Limb (tissue), 2 donors: ENCODE measurements around the gene ACKR3.

ENCODE experiments used
- DNase-seq, 2 donors: peaks; one replicate each; pipeline ENCODE4 v3.0.0-alpha.2; 2016; ENCODE audit errors: extremely low spot score in 2 of 2

The ACKR3 gene

DNA sequence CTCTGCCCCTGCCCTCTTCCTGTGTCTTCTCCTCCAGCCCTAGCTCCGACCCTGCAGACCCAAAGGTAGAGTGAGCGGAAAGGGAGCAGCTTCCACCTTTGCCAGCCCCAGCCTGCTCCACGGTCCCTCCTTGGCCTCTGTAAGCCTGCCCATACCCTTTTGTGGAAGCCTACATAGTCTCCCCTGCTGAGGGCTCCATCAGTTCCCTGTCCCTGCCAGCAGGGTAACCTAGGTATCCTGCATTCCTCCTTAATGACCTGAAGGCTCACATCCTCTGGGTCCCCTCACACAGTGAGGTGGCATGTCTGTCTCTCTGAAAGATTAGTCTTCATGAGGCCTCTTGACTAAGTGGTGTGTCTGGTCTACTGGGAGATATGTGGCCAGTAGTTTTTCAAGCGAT, 20.5 kb upstream of the ACKR3 start:
- DNase-seq, result no peak

DNA sequence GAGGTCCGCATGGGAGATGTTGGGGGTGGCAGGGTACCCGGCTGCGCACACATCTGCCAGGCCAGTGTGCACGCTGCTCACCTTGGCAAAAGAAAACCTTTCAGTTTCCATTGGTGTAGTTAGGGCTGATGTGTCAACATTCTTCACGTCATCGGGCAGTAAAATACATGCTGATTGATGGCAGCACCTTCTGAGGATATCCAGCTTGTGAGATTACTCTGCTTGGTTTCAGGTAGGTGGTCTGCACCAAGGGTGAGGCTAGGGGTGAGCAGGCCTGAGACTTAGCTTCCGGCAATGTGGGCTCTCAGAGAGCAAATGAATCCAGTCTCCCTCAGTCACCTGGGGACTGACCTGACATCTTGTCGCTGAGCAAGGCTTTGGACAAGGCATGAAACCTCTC, 19.3 kb upstream of the ACKR3 start:
- no peak for DNase-seq

DNA sequence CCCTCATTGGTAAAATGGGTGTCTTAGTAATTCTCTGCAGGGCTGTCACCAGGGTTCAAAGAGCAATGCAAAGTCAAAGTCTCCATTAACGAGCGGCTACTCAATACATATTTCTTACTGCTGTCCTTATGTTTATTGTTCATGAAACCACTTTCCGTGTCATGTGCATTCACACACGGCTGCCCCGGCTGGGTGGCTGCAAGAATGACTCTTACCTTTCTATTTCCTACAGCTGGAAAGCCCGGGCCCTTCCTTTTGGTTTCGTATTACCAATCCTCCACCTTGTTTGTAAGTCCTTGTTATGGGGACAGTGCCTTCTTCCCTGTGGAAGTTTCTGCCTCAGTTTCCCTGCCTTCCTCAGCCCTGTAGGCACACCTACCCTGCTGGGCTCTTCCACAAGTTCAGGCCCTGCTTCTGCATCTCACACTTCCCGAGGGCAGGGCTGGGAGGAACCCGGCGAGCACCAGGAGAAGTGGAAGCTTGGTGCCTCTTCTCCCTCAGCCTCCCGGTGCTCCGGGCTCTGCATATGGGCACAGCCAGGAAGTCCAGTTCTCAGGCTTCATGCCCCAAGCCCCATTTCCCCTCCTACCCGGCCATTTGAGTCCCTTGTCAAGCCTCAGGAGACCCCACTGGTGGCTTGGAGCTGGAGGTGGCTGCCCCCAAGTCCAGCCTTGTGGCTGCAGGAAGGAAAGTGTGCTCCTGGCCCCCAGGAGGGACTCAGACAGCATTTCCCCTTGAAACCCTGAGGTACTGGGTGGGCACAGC, 18.7 kb upstream of the ACKR3 start:
- DNase-seq, result no peak

DNA sequence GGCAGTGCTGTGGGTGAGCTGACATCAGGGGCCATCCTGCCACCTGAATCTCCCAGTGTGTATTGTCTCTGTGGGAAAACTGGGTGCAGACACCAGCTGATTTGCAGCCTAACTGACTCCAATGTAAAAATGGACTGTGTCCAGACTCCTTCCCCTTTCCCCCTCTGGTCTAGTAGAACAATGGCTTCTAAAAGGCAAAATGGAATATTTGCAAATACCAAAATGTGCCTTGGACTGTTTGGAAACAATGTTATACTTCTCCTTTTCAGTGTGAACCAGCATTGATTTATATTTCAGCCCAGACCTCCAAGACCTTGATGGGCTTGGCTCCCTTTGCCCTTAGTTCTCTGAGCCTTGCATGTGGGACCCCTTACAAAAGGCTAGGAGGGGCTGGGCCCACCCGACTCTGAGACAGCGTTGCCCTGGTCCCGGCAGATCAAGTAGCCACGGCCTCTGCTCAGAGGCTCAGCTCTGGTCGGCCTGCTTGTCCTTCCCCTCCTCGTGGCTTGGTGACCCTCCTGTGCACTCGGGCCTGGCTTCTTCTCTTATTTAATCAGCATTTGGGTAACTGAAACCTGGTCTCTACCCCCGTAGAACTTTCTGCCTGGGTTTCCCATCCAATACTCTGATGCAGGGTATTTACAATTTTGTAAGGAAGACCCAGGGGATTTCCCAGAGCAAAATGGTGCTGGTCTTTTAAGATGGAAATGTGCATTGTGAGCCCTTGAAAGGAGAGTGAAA, 18.0 kb upstream of the ACKR3 start:
- DNase-seq, result no peak

DNA sequence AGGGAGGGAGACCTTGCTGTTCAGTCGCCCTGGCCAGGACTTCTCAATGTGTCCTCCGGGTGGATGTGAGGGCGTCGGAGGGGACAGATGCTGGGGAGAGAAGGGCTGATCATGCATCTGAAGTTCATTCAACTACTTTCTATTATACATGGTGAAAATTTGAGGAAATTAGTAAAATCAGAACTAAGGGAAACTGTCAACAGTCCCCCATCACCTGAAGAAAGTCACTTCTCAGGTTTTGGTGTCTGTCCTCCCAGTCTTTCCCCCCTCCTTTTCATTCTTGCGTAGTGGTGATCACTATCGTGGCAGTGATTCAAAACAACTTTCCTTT, 17.4 kb upstream of the ACKR3 start:
- no peak for DNase-seq

DNA sequence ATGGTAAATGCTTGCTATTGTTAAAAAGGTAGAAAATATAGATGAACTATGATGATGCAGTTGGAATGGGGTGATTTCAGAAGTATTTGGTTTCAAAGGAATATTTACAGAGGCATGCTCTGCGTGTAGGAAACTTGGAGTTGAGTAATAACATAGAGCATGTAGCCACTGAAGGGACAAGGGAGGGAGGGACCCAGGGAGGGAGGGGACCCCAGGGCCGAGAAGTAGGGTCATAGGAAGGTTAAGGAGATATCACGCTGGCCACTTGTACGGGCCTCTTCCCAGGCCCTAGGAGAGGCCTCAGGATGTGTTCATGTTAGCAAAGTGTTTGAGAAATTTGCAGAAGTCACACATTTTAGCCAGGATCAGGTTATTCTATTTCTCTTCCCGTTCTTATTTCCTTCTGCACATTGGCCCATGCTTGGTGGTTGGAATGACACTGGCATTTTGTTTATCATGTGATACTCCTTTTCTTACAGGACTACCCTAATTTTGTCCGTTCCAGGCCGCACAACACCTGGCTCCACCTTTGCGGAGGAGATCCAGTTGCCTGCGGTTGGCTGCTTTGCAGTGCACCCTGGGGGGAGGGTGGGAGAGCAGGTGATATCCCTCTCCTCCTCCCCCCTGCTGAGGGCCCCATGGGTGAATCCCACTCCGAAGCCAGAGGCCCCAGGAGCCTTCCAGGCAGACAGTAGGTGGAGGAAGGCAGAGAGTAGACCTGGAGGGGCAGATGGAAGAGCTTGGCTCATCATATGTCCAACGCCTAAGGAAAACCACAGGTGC, 16.9 kb upstream of the ACKR3 start:
- DNase-seq, result no peak

DNA sequence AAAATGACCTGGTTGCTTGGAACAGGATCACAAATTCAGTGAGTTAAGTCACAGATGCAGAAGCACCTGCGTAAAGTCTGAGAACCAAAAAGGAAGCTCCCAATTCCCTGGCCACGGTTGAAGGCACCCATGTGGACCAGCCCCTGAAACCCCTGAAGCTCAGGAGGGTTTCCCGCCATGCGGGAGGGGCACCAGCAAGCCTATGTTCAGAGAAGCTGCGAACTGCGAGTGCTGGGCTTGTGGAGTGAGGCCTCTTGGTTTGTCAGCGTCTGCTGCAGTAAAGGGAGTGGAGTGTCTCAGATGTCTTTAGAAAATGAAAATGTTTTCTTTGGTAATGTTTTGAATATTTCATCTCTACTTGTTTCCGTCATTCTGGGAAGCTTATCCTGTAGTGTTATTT, 16.1 kb upstream of the ACKR3 start:
- no peak for DNase-seq

DNA sequence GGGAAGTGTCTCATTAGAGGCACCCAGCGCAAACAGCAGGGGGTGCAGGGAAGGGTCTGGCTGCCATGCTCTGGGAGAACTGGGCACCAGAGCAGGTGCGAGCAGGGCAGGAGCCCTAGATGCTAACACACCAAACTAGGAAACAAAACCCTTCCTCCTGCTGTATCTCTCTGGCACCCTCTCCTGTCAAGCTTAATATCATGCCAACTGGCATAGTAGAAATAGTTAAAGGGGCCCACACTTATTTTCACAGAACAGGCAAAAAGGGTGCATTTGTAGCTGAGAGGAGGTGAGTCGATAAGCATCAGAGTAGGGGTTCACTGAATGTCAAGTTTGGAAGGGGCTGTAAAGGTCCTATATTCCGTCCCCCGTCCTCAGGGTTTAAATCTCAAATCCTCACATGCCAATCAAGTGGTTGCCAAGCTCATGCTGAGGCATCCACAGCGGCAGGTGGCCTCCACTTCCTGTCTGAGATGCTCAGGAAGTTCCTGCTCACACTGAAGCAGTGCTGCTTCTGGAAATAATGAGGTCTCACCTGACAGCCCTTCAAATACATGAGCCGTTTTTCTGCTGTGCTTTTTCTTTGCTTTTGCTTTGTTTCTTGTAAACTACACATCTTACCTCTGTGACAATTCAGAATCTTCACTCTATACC, 14.9 kb upstream of the ACKR3 start:
- DNase-seq, result no peak

DNA sequence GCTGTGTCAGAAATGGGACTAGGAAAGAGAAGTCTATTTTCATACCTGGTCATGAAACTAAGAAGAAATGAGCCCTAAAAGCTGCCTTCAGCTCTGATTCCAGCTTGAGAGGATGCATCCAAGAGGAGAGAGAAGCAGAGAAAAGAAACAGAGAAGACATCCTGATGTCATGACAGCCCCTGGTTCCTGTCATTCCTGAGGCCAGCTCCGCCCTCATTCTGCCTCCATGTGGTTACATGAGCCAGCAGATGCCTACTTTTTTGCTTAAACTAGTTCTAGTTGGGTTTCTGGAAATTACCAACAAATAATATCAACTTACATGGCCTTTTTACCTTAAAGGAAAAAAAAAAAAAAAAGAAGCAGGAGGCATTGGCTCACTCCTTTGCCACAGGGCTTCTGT, 14.1 kb upstream of the ACKR3 start:
- no peak for DNase-seq

DNA sequence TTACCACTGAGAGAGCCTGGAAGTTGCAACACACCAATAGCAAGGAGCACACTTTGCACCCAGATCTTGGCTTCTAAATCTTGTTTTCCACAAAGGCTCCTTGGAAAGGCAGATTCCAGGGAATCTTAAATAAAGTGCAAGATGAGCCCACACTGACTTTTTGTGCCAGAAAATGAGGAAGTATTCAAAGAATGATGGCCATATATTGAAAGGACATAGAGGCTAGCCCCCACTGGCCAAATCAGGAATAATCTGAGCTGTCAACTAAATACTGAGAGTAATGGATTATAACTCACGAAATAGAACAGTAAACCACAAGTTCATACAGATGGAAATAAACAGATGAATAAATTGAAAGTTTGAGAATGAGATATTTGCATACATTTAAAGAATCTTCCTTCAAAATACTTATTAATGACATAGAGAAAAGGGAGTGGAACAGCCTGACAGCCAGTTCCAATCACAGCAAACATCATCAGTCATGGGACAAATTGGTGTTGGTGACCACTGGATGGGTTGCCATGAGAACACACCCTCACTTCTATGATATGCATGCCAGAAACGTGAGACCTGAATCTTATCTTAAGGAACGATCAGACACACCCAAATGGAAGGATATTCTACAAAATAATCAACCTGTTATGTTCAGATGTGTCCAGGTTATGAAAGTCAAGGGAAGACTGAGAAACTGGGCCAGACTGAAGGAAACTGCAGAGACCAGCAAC, 12.2 kb upstream of the ACKR3 start:
- no peak for DNase-seq

DNA sequence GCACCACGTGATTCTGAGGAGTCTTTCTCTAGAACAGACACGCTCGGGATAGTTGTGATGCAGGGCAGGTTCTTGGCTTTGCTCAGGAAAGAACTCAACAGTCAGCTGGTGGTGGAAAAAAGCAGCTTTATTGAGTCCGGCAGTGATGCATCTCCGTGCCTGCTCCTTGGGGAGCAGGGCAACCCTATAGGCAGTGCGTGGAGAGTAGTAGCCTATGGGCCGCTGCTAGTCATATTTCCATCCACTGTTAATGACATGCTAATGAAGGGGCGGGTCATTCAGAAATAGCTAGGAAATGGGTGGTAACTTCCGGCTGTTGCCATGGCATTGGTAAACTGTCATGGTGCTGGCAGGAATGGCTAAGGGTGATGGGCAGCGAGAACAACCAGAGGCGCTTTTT, 11.6 kb upstream of the ACKR3 start:
- peak in 1 of 2 donors; percentile 16 for DNase-seq

DNA sequence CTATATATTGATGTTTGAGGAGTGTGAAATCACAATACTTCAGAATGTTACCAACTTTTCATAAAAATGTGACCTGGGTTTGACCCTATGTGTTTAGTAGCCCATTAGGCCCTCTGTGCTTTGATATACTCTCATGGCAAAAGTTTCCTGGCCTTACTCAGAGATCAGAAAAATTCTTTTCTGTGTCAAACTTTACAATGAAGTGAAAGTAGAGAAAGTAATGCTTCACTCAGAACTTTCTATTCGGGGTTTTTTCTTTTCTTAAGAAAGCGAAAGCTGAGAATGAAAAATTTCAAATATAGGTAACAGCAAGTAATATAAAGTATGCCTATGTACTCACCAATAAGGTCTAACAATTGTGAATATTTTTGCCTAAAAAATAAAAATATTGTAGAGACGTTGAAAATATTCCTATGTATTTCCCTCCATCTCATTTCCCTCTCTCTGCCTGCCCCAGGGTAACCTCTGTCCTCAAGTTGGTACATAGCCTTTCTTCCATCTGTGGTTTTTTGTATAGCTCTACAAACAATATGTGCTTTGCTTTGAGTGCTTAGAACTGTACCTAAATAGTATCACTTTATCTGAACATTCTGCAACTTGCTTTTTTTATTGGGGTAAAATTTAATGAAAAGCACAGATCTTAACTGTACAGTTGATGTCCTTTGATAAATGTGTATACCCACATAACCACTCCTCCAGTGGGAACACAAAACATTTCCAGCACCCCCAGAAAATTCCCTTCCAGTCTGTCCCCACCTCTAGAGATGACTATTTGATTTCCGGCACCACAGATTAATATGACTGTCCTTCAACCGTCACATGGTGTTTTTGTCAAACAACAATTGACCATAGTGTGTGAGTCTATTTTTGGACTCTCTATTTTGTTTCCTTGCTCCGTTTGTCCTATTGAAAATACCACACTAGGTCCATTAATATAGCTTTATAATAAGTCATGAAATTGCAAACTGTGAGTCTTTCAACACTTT, 10.3 kb upstream of the ACKR3 start:
- no peak for DNase-seq

DNA sequence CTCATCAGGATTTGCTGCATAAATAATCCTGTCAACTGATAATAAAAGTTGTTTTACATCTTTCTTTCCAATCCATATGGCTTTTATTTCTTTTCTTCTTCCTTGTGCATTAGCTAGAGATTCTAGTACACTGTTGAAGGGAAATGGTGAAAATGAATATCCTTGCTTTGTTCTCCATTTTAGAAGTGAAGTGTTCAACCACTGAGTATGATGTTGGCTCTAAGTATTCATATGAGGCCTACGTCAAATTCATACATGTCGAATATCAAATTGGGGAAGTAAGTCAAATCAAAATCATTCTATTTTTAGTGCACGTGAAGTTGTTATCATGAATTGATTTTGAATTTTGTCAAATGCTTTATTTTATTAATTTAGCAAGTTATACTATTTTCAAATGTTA, 7.8 kb upstream of the ACKR3 start:
- DNase-seq, result no peak

DNA sequence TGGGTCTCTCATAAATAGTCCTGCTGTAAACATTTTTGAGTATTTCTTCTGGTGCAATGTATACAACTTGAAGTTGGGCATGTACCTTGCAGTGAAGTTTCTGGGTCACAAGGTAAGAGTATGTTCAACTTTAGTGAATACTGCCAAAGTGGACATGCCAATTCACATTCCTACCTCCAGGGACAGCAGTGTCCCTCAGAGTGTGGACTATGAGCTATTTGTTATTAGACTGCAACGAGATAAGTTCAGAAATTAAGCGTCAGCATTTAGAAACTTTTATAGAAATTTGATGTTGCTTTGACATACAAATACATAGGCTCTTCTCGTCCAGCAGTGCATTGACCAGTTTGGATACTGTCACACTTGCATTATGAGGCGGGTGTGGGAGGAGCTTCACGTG, 7.2 kb upstream of the ACKR3 start:
- no peak for DNase-seq

DNA sequence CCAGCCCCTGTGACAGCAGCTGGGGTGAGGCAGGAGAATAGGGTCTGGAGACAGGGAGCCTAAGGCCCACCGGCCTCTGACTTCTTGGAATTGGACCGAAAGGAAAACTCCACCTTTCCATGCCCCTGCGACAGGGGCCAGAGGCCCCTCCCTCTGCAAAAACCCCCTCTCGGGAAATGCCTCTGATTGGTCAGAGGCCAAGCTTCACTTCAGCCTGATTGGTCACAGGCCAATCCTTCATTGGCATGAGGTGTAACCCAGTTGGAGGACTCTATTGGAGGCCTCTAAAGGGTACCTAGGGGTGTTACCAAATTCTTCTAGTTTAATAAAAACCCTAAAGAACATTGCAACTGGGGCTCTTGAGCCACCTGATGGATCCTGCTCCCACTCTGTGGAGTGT, 5.7 kb upstream of the ACKR3 start:
- no peak for DNase-seq

DNA sequence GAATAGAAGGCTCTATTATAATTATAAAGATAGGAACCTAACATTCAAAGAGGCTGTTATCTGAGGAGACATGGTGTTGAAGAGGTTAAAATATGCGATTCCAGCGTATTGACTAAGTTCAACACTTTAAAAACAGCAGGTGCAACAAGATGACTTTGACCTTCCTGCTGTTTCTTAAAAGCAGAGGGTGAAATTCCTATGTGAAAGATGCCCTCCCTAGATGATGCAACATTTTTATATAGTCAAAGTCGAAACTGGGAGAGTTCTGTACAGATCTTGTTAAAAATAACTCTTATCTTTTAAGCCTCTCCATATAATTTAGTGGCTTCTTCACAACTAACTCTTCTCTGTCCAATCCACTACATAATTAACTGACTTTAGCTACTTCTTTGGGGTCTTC, 4.4 kb upstream of the ACKR3 start:
- DNase-seq, result no peak

DNA sequence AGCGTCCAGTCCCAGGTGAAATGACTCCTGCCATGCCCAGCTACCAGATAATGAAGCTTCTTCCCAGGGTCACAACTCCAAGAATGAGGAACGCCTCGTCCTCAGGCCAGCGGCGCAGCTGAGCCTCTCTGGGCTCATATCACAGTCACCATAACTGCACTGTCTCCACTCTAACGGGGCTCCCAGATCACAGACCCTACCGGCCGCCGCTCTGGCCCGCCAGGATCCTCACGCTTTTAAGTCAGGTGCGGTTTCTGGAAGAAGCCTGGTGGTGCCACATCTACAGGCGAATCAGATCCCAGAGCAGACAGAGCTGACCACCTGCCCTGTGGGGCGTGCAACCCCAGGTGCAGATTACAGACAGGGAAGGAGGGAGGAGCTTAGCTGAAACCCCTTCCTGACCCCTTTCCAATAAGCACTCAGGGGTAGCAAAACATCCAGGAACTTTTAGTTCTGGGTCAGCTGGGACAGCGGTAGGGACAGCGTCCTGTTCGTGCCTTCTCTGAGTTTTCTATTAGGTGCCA, 3.7 kb upstream of the ACKR3 start:
- DNase-seq, result no peak

DNA sequence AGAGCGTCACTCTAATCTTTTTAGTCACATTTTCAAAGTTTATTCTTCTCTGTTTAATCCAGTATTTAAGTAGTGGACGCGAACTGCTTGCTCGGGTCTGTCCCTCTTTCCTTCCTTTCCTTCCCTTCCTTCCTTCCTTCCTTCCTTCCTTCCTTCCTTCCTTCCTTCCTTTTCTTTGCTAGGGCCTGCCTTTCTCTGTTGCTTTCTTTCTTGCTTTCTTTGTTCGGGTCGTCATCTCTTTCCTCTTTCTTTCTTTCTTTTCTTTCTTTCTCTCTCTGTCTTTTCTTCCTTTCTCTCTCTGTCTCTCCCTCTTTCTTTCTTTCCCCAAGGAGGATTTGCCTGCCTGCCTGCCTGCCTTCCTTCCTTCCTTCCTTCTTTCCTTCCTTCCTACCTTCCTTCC, 3.0 kb upstream of the ACKR3 start:
- DNase-seq, result no peak

DNA sequence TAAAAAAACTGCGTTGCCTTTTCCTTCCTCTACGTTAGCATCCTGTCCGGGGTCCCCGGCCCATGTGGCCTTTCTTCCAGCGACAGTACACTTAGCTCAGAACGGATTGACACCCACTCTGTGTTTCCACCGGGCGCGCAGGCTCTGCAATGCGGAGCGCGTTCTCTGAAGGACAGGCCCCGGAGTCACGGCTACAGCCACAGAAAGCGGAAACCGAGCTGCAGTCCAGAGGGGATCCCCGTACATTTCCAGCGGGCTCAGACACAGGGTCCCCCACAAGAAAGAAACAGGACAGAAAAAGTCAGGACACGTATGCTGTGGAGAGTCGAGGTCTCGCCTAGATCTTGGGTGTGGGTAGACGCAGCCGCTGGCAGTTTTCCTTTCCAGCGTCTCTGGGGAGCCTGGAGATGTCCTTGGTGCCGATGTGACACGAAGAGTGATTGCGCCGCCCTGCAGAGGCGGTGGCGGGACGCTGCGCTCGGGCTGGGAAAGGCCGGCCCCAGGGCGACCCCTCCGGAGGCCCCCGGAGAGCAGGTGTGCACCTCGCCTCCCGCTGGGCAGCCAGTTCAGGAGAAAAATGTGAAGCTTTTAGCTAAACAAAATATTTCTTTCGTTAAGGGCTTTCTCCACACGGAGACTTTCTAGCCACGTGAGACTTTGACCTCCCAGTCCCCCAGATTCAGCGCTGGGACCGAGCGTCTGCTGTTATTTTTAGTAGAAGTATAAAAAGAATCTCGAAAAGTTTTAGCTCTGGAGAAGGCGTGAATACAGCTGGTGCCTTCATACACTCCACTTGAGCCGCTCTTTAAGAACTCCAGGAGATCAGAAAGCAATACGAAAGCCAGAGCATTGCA, 1.3 kb upstream of the ACKR3 start:
- DNase-seq, result peak in 1 of 2 donors; percentile 71
